ENCODE data around the gene CDCA4. TPM values are rescaled to one million over a fixed set of nuclear protein-coding genes. Genes with fewer than 3 reads are reported as not detected.
A peak's percentile ranks its signal among the peaks of the same experiment; 100 is the strongest.
"Not testable (repeated sequence)": the region's sequence is repeated elsewhere in the genome, so short reads cannot be mapped to it uniquely, and the experiment has no call there.

Gene CDCA4
- 31.2 TPM for total RNA-seq

DNA sequence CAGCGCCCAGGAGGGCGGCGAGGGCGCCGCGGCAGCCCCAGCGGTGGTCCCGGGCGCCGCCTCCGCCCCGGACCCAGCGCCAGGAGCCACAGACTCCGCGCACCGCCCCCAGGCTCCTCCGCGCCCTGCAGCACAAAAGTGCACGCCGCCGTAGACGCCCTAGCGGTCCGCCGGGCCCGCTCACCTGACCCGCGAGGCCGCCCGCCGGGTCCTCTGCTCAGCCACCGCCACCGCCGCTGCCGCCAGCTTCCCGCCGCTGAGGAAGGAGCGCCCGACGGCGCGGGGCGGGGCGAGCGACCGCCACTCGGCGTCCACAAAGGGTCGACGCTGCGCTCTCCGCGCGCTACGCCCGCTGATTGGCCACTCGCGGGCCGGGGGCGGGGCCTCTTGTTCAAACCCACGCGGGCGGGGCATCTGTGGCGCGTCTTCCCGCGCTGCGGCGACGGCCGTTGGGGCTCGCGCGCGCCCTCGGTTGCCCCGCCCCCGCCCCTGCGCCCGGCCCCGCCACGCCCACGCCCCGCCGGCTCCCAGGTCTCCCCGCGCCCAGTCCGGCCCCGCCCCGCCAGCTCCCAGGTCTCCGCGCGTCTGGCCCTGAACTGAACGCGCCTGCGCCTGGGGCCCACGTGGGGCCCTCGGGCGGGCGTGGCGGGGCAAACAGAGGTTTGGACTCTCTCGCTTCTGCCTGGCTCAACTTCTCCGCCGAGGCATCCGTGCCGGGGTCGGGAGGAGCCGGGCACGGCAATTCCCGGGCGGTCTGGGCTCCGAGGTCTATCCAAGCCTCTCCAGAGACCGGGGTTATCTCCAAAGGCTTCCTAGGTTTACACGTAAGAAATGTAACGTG lies at the start of gene CDCA4:
Gene CDCA4, minus strand, starts transcription at position 269 of the 841 bp plus-strand sequence. CDS start 9,154 bp downstream, outside the sequence.
- Histone ChIP-seq H3K4me1 (ENCODE audit: insufficient read depth, low read length) (peaks cover 66% of the 10 kb centered on the region), H3K4me3 (ENCODE audit: low read length) (peak within 1 kb of the TSS; percentile 68)

DNA sequence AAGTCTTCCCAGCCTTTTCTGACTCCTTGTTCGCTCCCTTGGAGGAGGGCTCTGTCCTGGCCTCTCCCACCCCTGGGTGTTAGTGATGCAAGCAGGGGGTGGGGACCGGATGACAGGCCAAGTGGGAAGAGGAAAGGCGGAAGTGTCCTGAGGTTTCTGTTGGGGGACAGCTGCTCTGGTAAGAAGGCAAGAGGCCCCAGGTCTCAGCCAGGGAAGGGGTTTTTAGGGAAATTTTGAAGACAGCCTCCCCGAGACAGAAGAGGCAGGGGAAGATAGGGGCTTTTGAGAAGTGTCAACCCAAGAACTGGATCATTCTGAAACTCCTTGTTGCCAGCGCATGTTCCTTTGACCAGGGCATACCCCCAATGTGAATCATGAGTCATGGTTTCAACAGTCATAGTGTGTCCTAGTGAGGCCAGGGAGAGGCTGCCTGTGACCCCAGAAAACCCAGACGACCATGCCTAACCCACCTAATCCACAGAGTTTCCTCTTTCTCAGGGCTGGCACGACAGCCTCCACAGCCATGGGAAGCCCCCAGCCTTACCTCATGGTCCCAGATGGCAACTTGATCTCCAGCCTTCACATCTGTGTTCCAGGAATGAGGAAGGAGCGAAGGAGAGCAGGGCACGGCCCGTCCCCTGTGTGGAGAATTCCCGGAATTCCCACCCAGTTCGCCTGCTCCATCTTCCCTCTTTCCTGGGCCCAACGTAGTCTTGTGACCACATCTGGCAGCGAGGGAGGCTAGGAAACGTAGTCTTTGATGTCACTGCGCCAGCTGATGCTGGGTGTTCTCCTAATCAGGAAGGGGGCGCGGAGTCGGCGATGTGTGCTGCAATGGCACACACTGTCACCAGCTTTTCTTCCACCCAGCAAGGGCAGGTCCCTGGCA lies 49.2 kb upstream of the CDCA4 start:
- Histone ChIP-seq H3K4me1 (ENCODE audit: insufficient read depth, low read length) (peaks cover 68% of the 10 kb centered on the region), H3K4me3 (ENCODE audit: low read length) (no peak overlapping the region), H3K9me3 (ENCODE audit: low read depth, low read length) (no peaks in the 10 kb centered on the region), H3K27me3 (ENCODE audit: insufficient read depth, low read length) (no peaks in the 10 kb centered on the region)

More for the DNA sequence above, at the start of gene CDCA4:
- no peaks in the 10 kb centered on the region for H3K9me3 ChIP-seq (ENCODE audit: low read depth, low read length)
- H3K27me3 ChIP-seq (ENCODE audit: insufficient read depth, low read length) = no peaks in the 10 kb centered on the region

DNA sequence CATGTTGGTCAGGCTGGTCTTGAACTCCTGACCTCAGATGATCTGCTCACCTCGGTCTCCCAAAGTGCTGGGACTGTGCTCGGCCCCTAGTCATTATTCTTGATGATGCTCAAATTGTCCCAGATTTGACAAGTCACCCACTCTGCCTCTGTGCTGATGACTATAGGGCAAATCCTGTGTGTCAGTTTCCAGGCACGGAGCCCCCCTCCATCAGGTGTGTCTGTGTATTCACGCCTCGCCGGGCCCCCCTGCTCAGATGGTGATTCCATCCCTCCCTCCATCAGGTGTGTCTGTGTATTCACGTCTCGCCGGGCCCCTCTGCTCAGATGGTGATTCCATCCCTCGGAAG lies 48.6 kb upstream of the CDCA4 start:
- Histone ChIP-seq H3K9me3 (ENCODE audit: low read depth, low read length) (no peaks in the 10 kb centered on the region), H3K27me3 (ENCODE audit: insufficient read depth, low read length) (no peaks in the 10 kb centered on the region), H3K4me3 (ENCODE audit: low read length) (no peak overlapping the region), H3K4me1 (ENCODE audit: insufficient read depth, low read length) (peaks cover 70% of the 10 kb centered on the region)

DNA sequence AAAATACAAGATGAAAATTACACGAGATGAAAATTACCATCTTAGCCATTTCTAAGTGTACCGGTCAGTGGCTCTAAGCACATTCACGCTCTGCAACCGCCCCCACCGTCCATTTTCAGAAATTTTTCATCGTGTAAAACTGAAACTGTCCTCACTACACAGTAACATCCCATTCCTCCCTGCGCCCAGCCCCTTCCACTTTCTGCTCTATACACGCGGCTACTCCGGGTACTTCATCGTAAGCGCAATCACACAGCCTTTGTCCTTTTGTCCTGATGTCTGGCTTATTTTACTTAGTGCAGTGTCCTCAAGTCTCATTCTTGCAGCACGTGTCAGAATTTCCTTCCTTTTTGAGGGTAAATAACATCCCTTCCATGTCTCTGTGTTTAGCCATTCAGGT lies 47.9 kb upstream of the CDCA4 start:
- no peaks in the 10 kb centered on the region for H3K27me3 ChIP-seq (ENCODE audit: insufficient read depth, low read length)
- H3K9me3 ChIP-seq (ENCODE audit: low read depth, low read length) = no peaks in the 10 kb centered on the region
- H3K4me3 ChIP-seq (ENCODE audit: low read length) = no peak overlapping the region
- peaks cover 76% of the 10 kb centered on the region for H3K4me1 ChIP-seq (ENCODE audit: insufficient read depth, low read length)

DNA sequence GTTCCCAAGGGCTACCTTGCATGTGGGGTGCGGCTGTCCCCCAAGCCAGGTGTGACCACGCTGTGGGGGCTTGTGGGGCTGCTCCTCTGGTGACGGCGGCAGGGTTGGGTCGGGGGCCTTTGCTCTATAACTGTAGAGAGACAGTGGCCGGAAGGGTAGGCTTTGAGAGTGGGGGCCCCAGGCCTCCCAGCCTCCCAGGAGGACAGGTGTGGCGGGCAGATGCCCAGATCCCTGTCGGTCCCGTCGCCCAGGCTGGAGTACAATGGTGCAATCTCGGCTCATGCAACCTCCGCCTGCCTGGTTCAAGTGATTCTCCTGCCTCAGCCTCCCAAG lies 47.1 kb upstream of the CDCA4 start:
- peaks cover 85% of the 10 kb centered on the region for H3K4me1 ChIP-seq (ENCODE audit: insufficient read depth, low read length)
- H3K4me3 ChIP-seq (ENCODE audit: low read length) = no peak overlapping the region
- H3K9me3 ChIP-seq (ENCODE audit: low read depth, low read length) = no peaks in the 10 kb centered on the region
- H3K27me3 ChIP-seq (ENCODE audit: insufficient read depth, low read length) = no peaks in the 10 kb centered on the region

- peaks cover 91% of the 10 kb centered on the region for H3K4me1 ChIP-seq (ENCODE audit: insufficient read depth, low read length)
- H3K27me3 ChIP-seq (ENCODE audit: insufficient read depth, low read length) = no peaks in the 10 kb centered on the region
- no peaks in the 10 kb centered on the region for H3K9me3 ChIP-seq (ENCODE audit: low read depth, low read length)
- H3K4me3 ChIP-seq (ENCODE audit: low read length) = no peak overlapping the region
Observed at GRCh38 chr14:105067140-105067968, 46.5 kb upstream of the CDCA4 start.

DNA sequence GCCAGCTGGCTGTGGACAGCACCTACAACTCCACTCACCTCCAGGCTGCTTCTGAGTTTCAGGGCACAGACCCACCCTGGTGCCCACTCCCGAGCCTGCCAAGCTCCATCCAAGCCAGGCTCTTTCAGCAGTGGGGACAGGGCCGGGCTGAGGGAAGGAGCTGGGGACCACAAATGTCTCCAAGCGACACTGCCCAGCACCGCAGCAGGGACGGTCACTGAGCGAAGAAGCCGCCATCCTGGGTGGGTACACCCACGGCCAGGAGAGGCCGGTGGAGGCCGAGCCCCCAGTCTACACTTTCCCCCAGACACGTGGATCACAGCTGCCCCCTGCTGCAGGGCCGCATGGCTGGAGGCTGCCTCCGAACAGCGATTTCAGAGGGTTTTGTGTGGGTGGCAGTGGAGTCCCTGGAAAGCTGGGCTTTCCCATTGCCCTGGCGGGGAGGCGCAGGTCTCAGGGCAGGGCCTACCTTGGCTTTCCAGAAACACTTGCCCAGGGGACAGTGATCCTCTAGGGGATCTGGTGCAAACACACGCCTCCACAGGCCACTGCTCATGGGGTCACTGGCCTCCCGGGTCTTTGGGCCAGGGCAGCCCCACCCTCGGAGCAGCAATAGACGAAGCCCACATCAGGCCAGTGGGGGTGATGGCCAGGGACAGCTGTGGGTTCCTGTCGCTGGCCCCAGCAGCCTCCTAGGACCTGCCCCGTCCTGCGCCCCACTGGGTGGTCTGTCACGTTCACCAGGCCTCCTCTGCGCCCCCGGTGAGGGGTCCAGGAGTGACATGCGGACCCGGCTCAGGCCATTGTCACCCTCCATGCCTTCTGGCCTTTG lies 45.6 kb upstream of the CDCA4 start:
- H3K4me3 ChIP-seq (ENCODE audit: low read length) = no peak overlapping the region
- H3K27me3 ChIP-seq (ENCODE audit: insufficient read depth, low read length) = no peaks in the 10 kb centered on the region
- H3K4me1 ChIP-seq (ENCODE audit: insufficient read depth, low read length) = peaks cover 97% of the 10 kb centered on the region
- H3K9me3 ChIP-seq (ENCODE audit: low read depth, low read length) = no peaks in the 10 kb centered on the region

DNA sequence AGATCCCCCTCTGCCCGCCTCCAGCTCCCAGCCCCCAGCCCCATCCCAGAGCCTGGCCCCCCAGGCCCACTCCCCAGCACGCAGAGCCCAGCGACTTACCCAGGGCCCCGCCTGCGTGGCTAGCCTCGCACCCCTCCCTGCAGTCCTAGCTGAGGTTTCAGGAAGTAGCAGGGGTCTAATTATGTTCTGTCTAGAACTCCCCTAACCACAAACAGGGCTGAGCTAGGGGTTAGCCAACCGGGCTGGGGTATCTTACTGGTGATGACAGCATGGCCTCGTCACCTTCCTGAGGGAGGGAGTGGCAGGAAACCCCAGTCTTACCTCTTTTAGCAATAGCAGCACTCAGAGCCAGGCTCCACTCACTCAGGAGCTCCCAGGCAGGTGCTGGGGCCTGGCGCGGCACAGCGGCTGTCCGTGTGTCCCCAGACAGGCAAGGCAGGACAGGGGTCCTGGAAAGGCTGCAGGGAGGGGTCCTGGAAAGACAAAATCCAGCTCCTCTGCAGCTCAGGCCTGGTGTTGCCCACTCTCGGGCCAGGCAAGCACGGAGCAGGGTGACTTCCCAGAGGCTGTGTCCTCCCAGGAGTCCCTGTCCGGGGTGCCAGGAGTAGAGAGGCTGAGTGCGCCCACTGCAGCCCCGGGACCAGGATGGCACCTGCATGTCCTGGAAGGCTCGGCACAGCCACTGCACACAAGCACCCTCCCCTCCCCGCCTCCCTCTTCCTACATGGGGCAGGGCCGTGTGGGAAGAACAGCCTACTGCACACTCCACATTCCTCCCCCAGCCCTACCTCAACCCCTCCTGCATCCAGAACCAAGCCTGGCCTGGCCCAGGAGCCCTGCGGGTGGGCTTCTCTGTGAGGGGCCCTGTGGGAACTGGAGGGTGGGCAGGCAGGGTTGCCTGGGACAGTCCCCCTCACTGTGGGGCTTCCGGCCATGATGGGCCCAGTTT lies 44.7 kb upstream of the CDCA4 start, which contains the start of gene GPR132:
Gene GPR132, minus strand, starts transcription at position 151 of the 949 bp plus-strand sequence. CDS start 10,010 bp downstream, outside the sequence.
- Histone ChIP-seq H3K4me3 (ENCODE audit: low read length) (peak within 1 kb of the TSS; percentile 92), H3K27me3 (ENCODE audit: insufficient read depth, low read length) (no peaks in the 10 kb centered on the region), H3K9me3 (ENCODE audit: low read depth, low read length) (no peaks in the 10 kb centered on the region), H3K4me1 (ENCODE audit: insufficient read depth, low read length) (peaks cover 97% of the 10 kb centered on the region)

GRCh38 chr14:105064721-105065143 lies 43.8 kb upstream of the CDCA4 start:
- peaks cover 97% of the 10 kb centered on the region for H3K4me1 ChIP-seq (ENCODE audit: insufficient read depth, low read length)
- H3K9me3 ChIP-seq (ENCODE audit: low read depth, low read length) = no peaks in the 10 kb centered on the region
- peak overlapping the region; percentile 92 for H3K4me3 ChIP-seq (ENCODE audit: low read length)
- H3K27me3 ChIP-seq (ENCODE audit: insufficient read depth, low read length) = no peaks in the 10 kb centered on the region

DNA sequence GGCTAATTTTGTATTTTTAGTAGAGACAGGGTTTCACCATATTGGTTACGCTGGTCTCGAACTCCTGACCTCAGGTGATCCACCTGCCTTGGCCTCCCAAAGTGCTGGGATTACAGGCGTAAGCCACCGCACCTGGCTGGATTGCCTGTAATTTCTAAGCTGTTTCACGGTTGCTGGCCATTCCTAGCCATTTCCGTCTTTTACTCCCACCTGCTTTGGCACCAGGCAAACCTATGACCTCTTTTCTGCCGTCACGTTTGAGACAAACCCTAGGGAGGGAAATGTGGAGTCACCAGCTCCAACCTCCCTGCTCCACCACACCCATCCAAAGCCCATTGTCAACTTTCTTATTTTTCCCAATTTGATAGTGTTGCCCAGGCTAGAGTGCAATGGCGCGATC lies 43.1 kb upstream of the CDCA4 start:
- Histone ChIP-seq H3K4me3 (ENCODE audit: low read length) (peak overlapping the region; percentile 92), H3K4me1 (ENCODE audit: insufficient read depth, low read length) (peaks cover 97% of the 10 kb centered on the region), H3K27me3 (ENCODE audit: insufficient read depth, low read length) (no peaks in the 10 kb centered on the region), H3K9me3 (ENCODE audit: low read depth, low read length) (no peaks in the 10 kb centered on the region)

DNA sequence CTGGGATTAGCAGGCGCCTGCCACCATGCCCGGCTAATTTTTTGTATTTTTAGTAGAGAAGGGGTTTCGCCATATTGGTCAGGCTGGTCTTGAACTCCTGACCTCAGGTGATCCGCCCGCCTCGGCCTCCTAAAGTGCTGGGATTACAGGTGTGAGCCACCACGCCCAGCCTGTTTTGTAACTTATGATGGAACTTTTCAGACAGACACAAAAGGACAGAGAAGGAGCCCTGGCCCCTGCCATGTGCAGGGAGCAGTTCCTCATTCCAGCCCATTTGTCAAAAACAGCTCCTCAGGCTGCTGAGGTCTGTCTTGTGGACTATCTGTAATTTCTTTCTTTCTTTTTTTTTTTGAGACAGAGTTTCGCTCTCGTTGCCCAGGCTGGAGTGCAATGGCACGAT lies 42.6 kb upstream of the CDCA4 start:
- H3K27me3 ChIP-seq (ENCODE audit: insufficient read depth, low read length); H3K4me3 ChIP-seq (ENCODE audit: low read length); H3K9me3 ChIP-seq (ENCODE audit: low read depth, low read length): not testable (repeated sequence)
- peaks cover 97% of the 10 kb centered on the region for H3K4me1 ChIP-seq (ENCODE audit: insufficient read depth, low read length)

DNA sequence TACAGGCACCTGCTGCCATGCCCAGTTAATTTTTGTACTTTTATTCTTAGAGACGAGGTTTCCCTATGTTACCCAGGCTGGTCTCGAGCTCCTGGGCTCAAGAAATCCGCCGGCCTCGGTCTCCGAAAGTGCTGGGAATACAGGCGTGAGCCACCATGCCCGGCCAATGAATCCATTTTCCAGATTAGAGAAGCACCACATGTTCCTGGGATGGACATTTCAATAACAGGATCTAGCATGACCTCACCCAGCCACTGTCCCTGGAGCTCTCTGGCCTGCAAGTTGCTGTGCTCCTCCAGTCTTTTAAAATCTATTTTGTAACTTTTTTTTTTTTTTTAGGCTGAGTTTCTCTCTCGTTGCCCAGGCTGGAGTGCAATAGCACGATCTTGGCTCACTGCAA lies 42.2 kb upstream of the CDCA4 start:
- H3K4me3 ChIP-seq (ENCODE audit: low read length) = no peak overlapping the region
- H3K27me3 ChIP-seq (ENCODE audit: insufficient read depth, low read length) = no peaks in the 10 kb centered on the region
- H3K9me3 ChIP-seq (ENCODE audit: low read depth, low read length) = no peaks in the 10 kb centered on the region
- H3K4me1 ChIP-seq (ENCODE audit: insufficient read depth, low read length) = peaks cover 97% of the 10 kb centered on the region

GRCh38 chr14:105062048-105062433 lies 41.2 kb upstream of the CDCA4 start:
- Histone ChIP-seq H3K4me3 (ENCODE audit: low read length) (no peak overlapping the region), H3K4me1 (ENCODE audit: insufficient read depth, low read length) (peaks cover 91% of the 10 kb centered on the region), H3K27me3 (ENCODE audit: insufficient read depth, low read length) (no peaks in the 10 kb centered on the region), H3K9me3 (ENCODE audit: low read depth, low read length) (no peaks in the 10 kb centered on the region)
